HEK293T (cell line): ENCODE measurements around the gene TBC1D5.
"Not testable (repeated sequence)": the region's sequence is repeated elsewhere in the genome, so short reads cannot be mapped to it uniquely, and the experiment has no call there.

Experiments
- CTCF ChIA-PET: fragments of 350-600 bp; formaldehyde crosslinking; extraction: SDS; loops from one replicate; lab custom pipeline; 2021; ENCODE audit warnings: antibody characterized with exemption, inconsistent platforms; lab: Yijun Ruan, JAX
- POLR2A ChIA-PET: fragments of 350-600 bp; formaldehyde crosslinking; extraction: SDS; loops from one replicate; lab custom pipeline; 2020; ENCODE audit warnings: antibody characterized with exemption, inconsistent platforms; lab: Yijun Ruan, JAX
- DNase-seq: peaks from one replicate; pipeline ENCODE4 v3.0.0; 2012; ENCODE audit warnings: mixed read lengths; ENCODE audit errors: extremely low spot score
- ARNT ChIP-seq: fragments of 450-650 bp; IDR thresholded peaks from 2 replicates; pipeline ENCODE4 v1.6.1; 2017; ENCODE audit warnings: mild to moderate bottlenecking
- BHLHE40 ChIP-seq: fragments of 450-650 bp; IDR thresholded peaks from 2 replicates; pipeline ENCODE4 v1.6.1; 2016; ENCODE audit warnings: mild to moderate bottlenecking, moderate library complexity, borderline replicate concordance
- CTBP1 ChIP-seq: fragments of 450-650 bp; IDR thresholded peaks from 2 replicates; pipeline ENCODE4 v1.6.1; 2016; ENCODE audit warnings: borderline replicate concordance
- ELF4 ChIP-seq: fragments of 450-650 bp; IDR thresholded peaks from 2 replicates; pipeline ENCODE4 v1.6.1; 2017; ENCODE audit warnings: antibody characterized with exemption
- FOXA1 ChIP-seq: fragments of 450-650 bp; IDR thresholded peaks from 2 replicates; pipeline ENCODE4 v1.6.1; 2016; ENCODE audit warnings: mild to moderate bottlenecking
- FOXK2 ChIP-seq: fragments of 450-650 bp; IDR thresholded peaks from 2 replicates; pipeline ENCODE4 v1.6.1; 2016; ENCODE audit warnings: mild to moderate bottlenecking
- FOXM1 ChIP-seq: fragments of 450-650 bp; IDR thresholded peaks from 2 replicates; pipeline ENCODE4 v1.6.1; 2017; ENCODE audit warnings: mild to moderate bottlenecking, borderline replicate concordance
- HDGF ChIP-seq: fragments of 450-650 bp; IDR thresholded peaks from 2 replicates; pipeline ENCODE4 v1.6.1; 2017; ENCODE audit warnings: antibody characterized with exemption, borderline replicate concordance
- L3MBTL2 ChIP-seq: fragments of 450-650 bp; conservative IDR thresholded peaks from 2 replicates; pipeline ENCODE4 v1.6.1; 2016; ENCODE audit warnings: mild to moderate bottlenecking
- LEF1 ChIP-seq: fragments of 450-650 bp; IDR thresholded peaks from 2 replicates; pipeline ENCODE4 v1.6.1; 2017; ENCODE audit warnings: mild to moderate bottlenecking, borderline replicate concordance
- NFRKB ChIP-seq: fragments of 450-650 bp; IDR thresholded peaks from 2 replicates; pipeline ENCODE4 v1.6.1; 2016; ENCODE audit warnings: mild to moderate bottlenecking, moderate library complexity
- SP1 ChIP-seq: fragments of 450-650 bp; IDR thresholded peaks from 2 replicates; pipeline ENCODE4 v1.6.1; 2017
- SUZ12 ChIP-seq: fragments of 450-650 bp; IDR thresholded peaks from 2 replicates; pipeline ENCODE4 v1.6.1; 2016; ENCODE audit warnings: mild to moderate bottlenecking
- TARDBP ChIP-seq: fragments of 450-650 bp; IDR thresholded peaks from 2 replicates; pipeline ENCODE4 v1.6.1; 2016
- ZNF384 ChIP-seq: fragments of 450-650 bp; IDR thresholded peaks from 2 replicates; pipeline ENCODE4 v1.6.1; 2016
- TF ChIP-seq, protein P1 (sequence below): fragments of 450-650 bp; IDR thresholded peaks from 2 replicates; pipeline ENCODE4 v1.6.1; 2016

Gene TBC1D5

DNA sequence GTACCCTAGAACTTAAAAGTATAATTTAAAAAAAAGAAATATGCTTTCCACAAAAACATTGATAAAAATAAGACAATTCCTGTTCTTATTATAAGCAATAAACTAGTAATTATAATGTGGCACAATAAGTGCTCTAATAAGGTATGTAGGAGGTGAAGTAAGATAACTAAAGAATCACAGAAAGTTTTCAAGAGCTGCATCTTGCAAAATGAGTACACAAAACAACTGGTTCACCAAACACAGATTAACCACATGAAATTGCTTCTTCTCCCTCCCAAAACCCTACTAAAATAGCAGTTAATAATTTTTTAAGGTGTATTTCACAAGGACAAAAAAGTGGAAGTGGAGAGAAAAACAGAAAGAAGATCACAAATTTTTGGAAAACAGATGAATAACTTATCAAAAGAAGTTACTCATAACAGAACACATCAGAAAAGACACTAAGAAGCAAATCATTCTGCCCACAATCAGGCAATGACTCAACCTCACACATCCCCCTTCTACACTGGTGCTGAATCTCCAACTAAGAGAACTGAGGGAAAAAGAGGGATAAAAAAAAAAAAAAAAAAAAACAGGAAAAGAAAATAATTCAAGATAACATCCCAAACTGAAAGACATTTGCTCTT lies 64.2 kb downstream of the TBC1D5 start:
- CTCF ChIA-PET = no interaction called here

DNA sequence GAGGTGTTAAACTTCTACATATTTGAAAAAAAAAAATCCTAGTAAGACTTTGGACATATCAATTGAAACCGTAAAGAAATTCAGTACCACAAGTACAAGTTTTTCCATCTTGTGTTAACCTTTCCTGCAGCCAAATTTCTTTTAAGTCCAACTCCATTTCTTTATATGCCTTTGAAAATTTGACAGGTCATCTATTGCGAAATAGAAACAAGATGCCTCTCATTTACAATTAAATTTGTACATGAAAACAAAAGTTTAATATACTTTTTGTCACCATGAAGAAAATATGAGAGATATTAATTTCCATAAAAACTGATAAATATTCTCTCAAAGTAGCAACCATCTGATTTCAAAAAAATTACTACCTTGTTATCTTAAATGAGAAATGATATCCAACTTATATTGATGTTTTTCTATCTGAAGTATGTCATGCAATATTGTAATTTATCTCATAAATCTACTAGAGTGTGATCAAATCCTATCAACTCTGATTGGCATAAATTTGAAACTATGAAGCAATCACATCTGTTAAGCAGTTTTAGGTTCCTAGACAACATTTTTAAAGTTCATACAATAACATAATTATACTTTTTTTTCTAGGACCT lies 68.2 kb downstream of the TBC1D5 start:
- TF ChIP-seq CTBP1 (no peak), SP1 (no peak), FOXA1 (no peak), TARDBP (no peak), L3MBTL2 (no peak)
- ChIA-PET CTCF (no interaction called here), POLR2A (no interaction called here)
- no peak for DNase-seq

More for the DNA sequence above, 64.2 kb downstream of the TBC1D5 start:
- no peak for TF ChIP-seq SP1
- no peak for TF ChIP-seq SUZ12
- TF ChIP-seq NFRKB = no peak
- TF ChIP-seq ARNT = no peak
- no peak for TF ChIP-seq BHLHE40
- TF ChIP-seq FOXM1 = no peak
- TF ChIP-seq CTBP1 = no peak
- no peak for TF ChIP-seq ELF4
- no peak for TF ChIP-seq ZNF384
- POLR2A ChIA-PET = no interaction called here
- DNase-seq = no peak

DNA sequence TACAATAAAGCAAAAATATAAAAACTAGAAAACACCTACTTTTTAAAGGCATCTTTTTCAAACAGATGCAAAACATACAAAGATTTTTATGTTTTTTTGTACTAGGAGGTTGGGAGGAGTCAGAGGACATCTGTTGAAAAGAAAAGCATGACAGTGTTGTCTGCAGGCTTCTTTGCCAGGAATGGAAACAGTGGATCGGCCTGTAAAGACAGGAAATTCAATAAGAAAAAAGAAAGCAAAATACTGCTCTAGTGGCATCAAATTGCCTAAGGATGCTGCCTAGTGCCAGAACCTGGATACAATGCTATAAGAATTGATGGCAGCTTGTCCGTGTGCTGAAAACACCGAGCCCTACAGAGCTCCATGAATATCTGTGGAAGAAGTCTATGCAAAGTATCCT lies 69.9 kb downstream of the TBC1D5 start:
- ChIA-PET POLR2A (no interaction called here), CTCF (no interaction called here)
- TF ChIP-seq, protein P1, sequence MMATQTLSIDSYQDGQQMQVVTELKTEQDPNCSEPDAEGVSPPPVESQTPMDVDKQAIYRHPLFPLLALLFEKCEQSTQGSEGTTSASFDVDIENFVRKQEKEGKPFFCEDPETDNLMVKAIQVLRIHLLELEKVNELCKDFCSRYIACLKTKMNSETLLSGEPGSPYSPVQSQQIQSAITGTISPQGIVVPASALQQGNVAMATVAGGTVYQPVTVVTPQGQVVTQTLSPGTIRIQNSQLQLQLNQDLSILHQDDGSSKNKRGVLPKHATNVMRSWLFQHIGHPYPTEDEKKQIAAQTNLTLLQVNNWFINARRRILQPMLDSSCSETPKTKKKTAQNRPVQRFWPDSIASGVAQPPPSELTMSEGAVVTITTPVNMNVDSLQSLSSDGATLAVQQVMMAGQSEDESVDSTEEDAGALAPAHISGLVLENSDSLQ = no peak
- TF ChIP-seq FOXA1 = no peak
- TF ChIP-seq LEF1 = no peak
- no peak for TF ChIP-seq NFRKB
- TF ChIP-seq SP1 = no peak
- no peak for TF ChIP-seq ZNF384
- no peak for TF ChIP-seq FOXM1
- no peak for TF ChIP-seq ARNT
- TF ChIP-seq SUZ12 = no peak
- no peak for TF ChIP-seq CTBP1
- DNase-seq = no peak

DNA sequence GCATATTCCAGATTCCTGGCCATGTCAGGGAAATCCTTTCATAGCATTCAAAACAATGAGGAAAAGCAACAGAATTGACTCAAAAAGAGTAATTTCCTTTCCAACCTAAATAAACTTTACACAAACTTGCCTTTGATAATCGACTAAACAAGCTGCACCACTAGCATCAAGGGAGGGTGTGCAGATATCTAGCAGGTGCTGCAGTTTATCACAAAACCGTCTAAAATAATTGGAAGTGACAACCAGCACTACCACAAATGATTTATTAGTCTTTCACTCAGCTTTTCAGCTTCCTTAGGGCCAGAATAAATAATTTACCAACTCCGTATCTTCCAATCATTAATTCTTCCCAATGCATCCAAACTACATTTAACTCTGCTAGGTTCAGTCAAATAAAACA lies 71.7 kb downstream of the TBC1D5 start:
- CTCF ChIA-PET = no interaction called here

DNA sequence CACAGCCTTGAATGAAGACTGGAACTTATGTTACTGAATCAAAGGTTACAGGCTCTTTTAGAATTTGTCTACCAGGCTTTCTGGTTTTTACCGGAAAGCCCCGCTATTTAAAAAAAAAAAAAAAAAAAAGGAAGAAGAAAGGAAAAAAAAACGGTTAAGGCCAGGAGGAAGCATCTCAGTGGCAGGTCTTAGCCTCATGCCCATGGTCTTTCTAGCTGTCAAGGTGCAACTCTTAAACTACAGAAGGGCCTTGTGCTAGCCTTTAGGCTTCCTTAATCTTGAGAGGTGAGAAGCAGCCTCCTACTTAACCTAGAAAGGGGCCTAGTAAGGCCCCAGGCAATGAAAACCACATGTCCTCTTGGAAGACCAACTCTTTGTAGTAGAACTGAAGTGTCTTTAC lies 77.5 kb downstream of the TBC1D5 start:
- no peak for DNase-seq
- ChIA-PET POLR2A (no interaction called here), CTCF (interaction anchor here (0.6 kb wide), 1 partner anchor 403 kb away, joined by 3 read pairs; no protein-coding TSS in a partner anchor)
- TF ChIP-seq NFRKB (no peak), ELF4 (no peak), ARNT (no peak), FOXM1 (no peak), CTBP1 (no peak), FOXA1 (no peak)
- TF ChIP-seq, protein P1 = no peak

More for the DNA sequence above, 71.7 kb downstream of the TBC1D5 start:
- TF ChIP-seq FOXM1 (no peak), HDGF (no peak), FOXA1 (no peak), BHLHE40 (no peak), SUZ12 (no peak), SP1 (no peak)
- TF ChIP-seq, protein P1 = peak; percentile 10; the same call in 1 of the 2 replicates
- POLR2A ChIA-PET = no interaction called here
- DNase-seq = no peak

DNA sequence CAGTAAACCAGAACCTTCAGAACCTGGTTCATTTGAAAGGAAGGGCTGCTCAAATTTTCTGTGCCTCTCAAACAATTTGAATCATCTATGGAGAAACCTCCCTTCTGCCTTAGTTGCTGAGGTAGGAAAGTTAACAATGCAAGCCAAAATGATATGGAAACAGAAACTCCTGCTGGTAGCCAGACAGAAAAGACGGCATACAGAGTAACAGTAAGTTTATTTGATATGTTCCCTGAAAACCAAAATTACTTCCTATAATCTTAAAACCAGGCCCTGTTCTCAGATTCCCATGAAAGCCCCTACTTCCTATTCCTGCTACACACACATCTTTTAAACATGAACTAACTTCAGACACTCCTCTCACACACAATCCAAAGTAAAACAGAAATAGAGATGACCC lies 86.2 kb downstream of the TBC1D5 start:
- ChIA-PET CTCF (interaction anchor here (0.5 kb wide), 1 partner anchor 20 kb away, joined by 3 read pairs; no protein-coding TSS in a partner anchor), POLR2A (no interaction called here)
- DNase-seq = no peak
- no peak for TF ChIP-seq LEF1
- TF ChIP-seq HDGF = no peak
- no peak for TF ChIP-seq SUZ12
- TF ChIP-seq ZNF384 = no peak
- TF ChIP-seq NFRKB = no peak
- no peak for TF ChIP-seq FOXM1
- no peak for TF ChIP-seq ARNT

DNA sequence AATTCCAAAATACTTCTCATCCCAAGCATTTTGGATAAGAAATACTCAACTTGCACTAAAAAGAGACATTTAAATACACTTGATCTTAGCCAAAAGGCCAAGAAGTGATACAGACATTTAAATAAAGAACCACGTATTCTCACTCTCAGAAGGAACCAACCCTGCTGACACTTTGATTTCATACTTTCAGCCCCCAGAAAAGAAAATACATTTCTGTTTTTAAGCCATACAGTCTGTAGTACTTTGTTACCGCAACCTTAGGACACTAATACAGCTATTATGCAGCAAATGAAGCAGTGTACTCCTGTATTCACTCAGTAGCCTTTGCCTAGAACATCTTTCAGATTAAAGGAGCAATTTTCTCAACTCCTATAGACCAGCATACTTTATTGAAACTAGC lies 86.7 kb downstream of the TBC1D5 start:
- DNase-seq = no peak
- TF ChIP-seq BHLHE40 (no peak), ARNT (no peak), CTBP1 (no peak), FOXM1 (no peak), TARDBP (no peak), L3MBTL2 (no peak), LEF1 (no peak), SUZ12 (no peak), ZNF384 (no peak), FOXK2 (no peak), FOXA1 (no peak), NFRKB (no peak), SP1 (no peak), ELF4 (no peak), HDGF (no peak)
- TF ChIP-seq, protein P1 = no peak
- CTCF ChIA-PET = no interaction called here
- POLR2A ChIA-PET = no interaction called here

DNA sequence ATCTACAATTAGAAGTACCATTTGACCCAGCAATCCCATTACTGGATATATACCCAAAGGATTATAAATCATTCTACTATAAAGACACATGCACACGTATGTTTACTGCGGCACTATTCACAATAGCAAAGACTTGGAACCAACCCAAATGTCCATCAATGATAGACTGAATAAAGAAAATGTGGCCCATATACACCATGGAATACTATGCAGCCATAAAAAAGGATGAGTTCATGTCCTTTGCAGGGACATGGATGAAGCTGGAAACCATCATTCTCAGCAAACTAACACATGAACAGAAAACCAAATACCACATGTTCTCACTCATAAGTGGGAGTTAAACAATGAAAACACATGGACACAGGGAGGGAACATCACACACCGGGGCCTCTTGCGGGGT lies 92.7 kb downstream of the TBC1D5 start:
- POLR2A ChIA-PET = not testable (repeated sequence)

DNA sequence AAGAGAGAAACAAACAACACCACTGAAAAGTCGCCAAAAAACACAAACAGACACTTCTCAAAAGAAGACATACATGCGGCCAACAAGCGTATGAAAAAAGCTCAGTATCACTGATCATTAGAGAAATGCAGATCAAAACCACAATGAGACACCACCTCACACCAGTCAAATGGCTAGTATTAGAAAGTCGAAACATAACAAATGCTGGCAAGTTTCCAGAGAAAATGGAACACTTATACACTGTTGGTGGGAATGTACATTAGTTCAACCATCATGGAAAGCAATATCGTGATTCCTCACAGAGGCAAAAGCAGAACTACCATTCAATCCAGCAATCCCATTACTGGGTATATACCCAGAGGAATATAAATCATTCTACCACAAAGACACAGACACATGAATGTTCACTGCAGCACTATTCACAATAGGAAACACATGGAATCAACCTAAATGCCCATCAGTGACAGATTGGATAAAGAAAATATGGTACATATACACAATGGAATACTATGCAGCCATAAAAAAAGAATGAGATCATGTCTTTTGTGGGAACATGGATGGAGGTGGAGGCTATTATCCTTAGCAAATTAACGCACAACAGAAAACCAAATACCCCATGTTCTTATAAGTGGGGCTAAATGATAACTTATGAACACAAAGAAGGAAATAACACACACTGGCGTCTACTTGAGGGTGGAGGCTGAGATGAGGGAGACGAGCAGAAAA lies 93.6 kb downstream of the TBC1D5 start:
- CTCF ChIA-PET, POLR2A ChIA-PET, DNase-seq: not testable (repeated sequence)

More for the DNA sequence above, 92.7 kb downstream of the TBC1D5 start:
- DNase-seq, CTCF ChIA-PET: not testable (repeated sequence)
